Esophagus squamous epithelium (tissue), 5 donors: ENCODE data around the gene PKP4. TPM values are rescaled to one million over a fixed set of nuclear protein-coding genes. Genes with fewer than 3 reads are reported as not detected.

ENCODE experiments used
- DNase-seq: peaks from one replicate; lab custom pipeline; 2025; lab: John Stamatoyannopoulos, UW
- H3K27ac ChIP-seq, 4 donors: fragments of 200-600 bp; sonication (generic); one replicate each; pipeline ENCODE4 v1.5.1; 2016 to 2019; ENCODE audit warnings: mild to moderate bottlenecking in 1 of 4
- H3K27me3 ChIP-seq, 4 donors: fragments of 200-600 bp; sonication (generic); 1 replicate in 3 of 4; 2 replicates in 1 of 4; pipeline versions ENCODE4 v1.5.1 to v1.6.0; 2017 to 2021; ENCODE audit warnings: antibody characterized with exemption in 1 of 4
- H3K36me3 ChIP-seq, 3 donors: fragments of 200-600 bp; sonication (generic); one replicate each; pipeline ENCODE4 v1.5.1; 2016 to 2019
- H3K4me1 ChIP-seq, 3 donors: fragments of 200-600 bp; sonication (generic); one replicate each; pipeline ENCODE4 v1.5.1; 2017 to 2019
- H3K4me3 ChIP-seq, 4 donors: fragments of 200-600 bp; sonication (generic); 1 replicate in 3 of 4; 2 replicates in 1 of 4; pipeline ENCODE4 v1.5.1; 2016 to 2019; ENCODE audit warnings: mild to moderate bottlenecking in 2 of 4, moderate library complexity in 1 of 4
- H3K9me3 ChIP-seq, 3 donors: fragments of 200-600 bp; sonication (generic); one replicate each; pipeline ENCODE4 v1.5.1; 2016 to 2019
- POLR2A ChIP-seq, 4 donors: fragments of 450-650 bp; IDR thresholded peaks; one replicate each; pipeline ENCODE4 v1.6.1; 2017; ENCODE audit warnings: antibody characterized with exemption in 4 of 4, mild to moderate bottlenecking in 4 of 4, moderate library complexity in 3 of 4
- WGBS, 2 donors: methylation state at CpG; one replicate each; pipeline ENCODE4 v1.1.5; 2018; 5-methylcytosine and 5-hydroxymethylcytosine counted together
- intact Hi-C: fragments of 100-400 bp; cut with DNase I; formaldehyde crosslinking; loops from one replicate; pipeline ENCODE4 v1.15.0; 2022
- total RNA-seq, 4 donors: library from RNA; depleted of rRNA; stranded (reverse); fragments of >200 nt; gene quantifications; one replicate each; pipeline ENCODE4 v1.1.0, GENCODE V29; 2016
- TF ChIP-seq, protein P1 (sequence below), 6 experiments: fragments of 450-650 bp in 4 of 6; fragments of 200-600 bp in 2 of 6; sonication (generic) in 2 of 6; IDR thresholded peaks; one replicate each; pipeline ENCODE4 v1.5.1; 2016 to 2019; ENCODE audit warnings: antibody characterized with exemption in 6 of 6, mild to moderate bottlenecking in 4 of 6, moderate library complexity in 4 of 6
- donor health status: DM: yes; HTN: yes; CAD: no.

PKP4 gene
- total RNA-seq, 4 donors from 2014 or later: 36.3 to 77.1 (median 46.6) TPM

DNA sequence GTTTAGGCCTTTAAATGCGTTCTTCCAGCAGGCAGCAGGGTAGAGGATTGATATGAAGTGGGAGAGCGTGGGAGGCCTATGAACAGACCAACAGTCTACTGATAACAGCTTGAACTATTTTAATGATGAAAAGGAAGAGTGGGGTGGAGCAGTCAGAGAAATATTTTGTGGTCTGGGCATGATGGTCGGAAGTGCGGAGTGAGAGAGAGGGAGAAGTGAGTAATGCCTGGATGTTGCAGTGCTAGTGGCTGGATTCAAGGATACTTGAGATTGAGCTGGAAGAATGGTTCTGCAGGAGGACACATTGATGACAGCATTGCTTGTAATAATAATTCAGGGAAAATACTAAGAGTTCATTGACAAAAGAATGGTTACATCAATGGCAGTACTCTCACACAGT is 187.4 kb downstream of the PKP4 start:
- 73 to 82% methylated on average over 4 of the region's 4 CpGs for WGBS, 2 donors
- no peaks in the 10 kb centered on the region for H3K27me3 ChIP-seq
- no peaks in the 10 kb centered on the region for H3K4me1 ChIP-seq
- no peak for DNase-seq
- intact Hi-C loops: no loop called here
- no peak overlapping the region for H3K27ac ChIP-seq
- peaks cover 0 to 50% (median 0%) of the 10 kb centered on the region in 3 donors for H3K36me3 ChIP-seq
- no peak for TF ChIP-seq POLR2A (IDR thresholded peaks at IDR 0.05)
- TF ChIP-seq, protein P1, sequence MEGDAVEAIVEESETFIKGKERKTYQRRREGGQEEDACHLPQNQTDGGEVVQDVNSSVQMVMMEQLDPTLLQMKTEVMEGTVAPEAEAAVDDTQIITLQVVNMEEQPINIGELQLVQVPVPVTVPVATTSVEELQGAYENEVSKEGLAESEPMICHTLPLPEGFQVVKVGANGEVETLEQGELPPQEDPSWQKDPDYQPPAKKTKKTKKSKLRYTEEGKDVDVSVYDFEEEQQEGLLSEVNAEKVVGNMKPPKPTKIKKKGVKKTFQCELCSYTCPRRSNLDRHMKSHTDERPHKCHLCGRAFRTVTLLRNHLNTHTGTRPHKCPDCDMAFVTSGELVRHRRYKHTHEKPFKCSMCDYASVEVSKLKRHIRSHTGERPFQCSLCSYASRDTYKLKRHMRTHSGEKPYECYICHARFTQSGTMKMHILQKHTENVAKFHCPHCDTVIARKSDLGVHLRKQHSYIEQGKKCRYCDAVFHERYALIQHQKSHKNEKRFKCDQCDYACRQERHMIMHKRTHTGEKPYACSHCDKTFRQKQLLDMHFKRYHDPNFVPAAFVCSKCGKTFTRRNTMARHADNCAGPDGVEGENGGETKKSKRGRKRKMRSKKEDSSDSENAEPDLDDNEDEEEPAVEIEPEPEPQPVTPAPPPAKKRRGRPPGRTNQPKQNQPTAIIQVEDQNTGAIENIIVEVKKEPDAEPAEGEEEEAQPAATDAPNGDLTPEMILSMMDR (IDR thresholded peaks at IDR 0.05): no peak
- H3K9me3 ChIP-seq: no peaks in the 10 kb centered on the region
- H3K4me3 ChIP-seq: no peak overlapping the region

DNA sequence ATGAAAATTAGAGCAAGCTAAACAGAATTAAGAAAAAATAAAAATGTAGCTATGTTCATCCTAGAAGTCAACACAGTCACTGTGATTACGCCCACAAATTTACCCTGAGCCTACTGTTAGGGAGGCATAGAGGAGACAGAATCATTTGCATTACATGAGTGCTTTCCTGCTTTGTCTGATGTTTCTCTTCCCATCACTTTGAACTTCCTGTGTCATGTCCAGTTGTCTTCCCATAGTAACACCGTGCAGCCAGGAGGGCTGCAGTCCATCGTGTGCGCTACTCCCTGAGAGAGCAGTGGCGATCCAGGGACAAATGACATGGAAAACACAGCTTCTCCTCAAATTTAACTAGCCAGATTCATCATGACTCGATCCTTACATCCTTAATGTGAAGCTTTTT is 188.5 kb downstream of the PKP4 start:
- Histone ChIP-seq H3K27me3 (no peaks in the 10 kb centered on the region), H3K36me3 (peaks cover 0 to 44% (median 0%) of the 10 kb centered on the region in 3 donors), H3K4me3 (no peak overlapping the region), H3K9me3 (no peaks in the 10 kb centered on the region), H3K27ac (no peak overlapping the region), H3K4me1 (peaks cover 0 to 7% (median 0%) of the 10 kb centered on the region in 3 donors)
- DNase-seq: no peak
- 92 to 96% methylated on average over 6 of the region's 6 CpGs for WGBS, 2 donors
- intact Hi-C loops: no loop called here
- TF ChIP-seq POLR2A (IDR thresholded peaks at IDR 0.05): no peak
- TF ChIP-seq, protein P1 (IDR thresholded peaks at IDR 0.05): no peak

DNA sequence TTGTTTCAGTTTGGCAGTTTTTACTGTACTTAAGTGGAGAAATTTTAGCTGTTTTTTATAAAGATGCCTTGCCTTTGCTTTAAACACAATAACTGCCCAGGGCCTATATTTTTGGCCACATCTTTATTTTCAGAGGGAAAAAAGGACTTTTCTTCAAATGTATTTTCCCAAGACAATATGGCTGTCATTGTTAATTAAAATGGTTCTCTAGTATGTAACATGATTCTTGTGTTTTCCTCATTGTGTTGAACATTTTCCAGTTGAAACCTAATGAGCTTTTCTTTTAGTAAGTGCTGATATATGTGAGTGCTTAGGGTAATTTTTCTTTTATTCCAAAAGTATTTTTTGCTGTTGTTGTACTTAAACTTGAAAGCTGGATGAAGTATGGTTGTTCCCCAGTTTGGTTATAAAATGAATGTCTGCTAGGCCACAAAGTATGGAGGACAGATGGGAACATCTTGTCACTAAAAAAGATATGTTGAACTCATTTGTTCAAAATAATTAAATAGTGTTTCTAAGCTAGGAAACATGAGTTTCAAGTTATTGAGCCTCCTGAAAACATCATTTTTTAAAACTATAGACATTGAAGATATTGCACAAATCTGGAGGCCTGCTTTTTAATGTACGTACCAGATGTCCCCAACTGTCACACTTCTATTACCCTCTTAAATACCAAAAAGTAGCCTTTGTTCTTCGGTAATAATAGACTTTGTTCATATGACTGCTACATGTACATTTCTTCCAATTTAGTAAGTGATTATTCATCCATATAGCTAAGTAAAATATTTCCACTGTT is 190.9 kb downstream of the PKP4 start:
- intact Hi-C loops: no loop called here
- no peak overlapping the region for H3K4me3 ChIP-seq
- DNase-seq: no peak
- no peaks in the 10 kb centered on the region for H3K9me3 ChIP-seq
- H3K4me1 ChIP-seq: peaks cover 0 to 22% (median 0%) of the 10 kb centered on the region in 3 donors
- H3K36me3 ChIP-seq: peaks cover 0 to 41% (median 0%) of the 10 kb centered on the region in 3 donors
- H3K27me3 ChIP-seq: no peaks in the 10 kb centered on the region
- WGBS, 2 donors: 92 to 98% methylated on average over 2 of the region's 2 CpGs
- no peak for TF ChIP-seq POLR2A (IDR thresholded peaks at IDR 0.05)
- TF ChIP-seq, protein P1 (IDR thresholded peaks at IDR 0.05): no peak
- no peak overlapping the region for H3K27ac ChIP-seq

DNA sequence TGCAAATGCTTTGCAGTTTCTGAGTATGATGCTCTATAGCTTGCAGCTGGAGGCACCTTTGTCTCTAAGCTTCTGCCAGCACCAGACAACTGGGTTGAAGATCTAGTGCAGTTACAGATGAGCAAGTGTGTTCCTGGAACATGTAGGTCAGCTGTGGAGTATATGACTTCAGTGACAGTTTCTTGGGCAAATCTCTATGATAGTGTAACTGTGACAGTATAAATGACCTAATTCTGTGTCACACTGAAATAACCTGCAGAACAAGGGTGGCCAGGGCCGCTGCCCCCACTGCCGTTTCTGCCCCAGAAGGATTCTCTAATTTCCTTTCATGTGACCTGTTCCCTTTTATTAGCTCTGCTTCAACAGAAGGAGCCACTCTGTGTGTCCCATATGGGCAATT is 193.1 kb downstream of the PKP4 start:
- H3K4me3 ChIP-seq: no peak overlapping the region
- H3K9me3 ChIP-seq: no peaks in the 10 kb centered on the region
- TF ChIP-seq, protein P1 (IDR thresholded peaks at IDR 0.05): no peak
- TF ChIP-seq POLR2A (IDR thresholded peaks at IDR 0.05): no peak
- intact Hi-C loops: no loop called here
- no peaks in the 10 kb centered on the region for H3K27me3 ChIP-seq
- WGBS, 2 donors: 62 to 65% methylated on average over 2 of the region's 2 CpGs
- H3K36me3 ChIP-seq: peaks cover 0 to 30% (median 0%) of the 10 kb centered on the region in 3 donors
- peaks cover 0 to 22% (median 0%) of the 10 kb centered on the region in 3 donors for H3K4me1 ChIP-seq
- peak overlapping the region in 3 of 4 donors; percentile 27 to 77 (median 64) for H3K27ac ChIP-seq
- DNase-seq: no peak

DNA sequence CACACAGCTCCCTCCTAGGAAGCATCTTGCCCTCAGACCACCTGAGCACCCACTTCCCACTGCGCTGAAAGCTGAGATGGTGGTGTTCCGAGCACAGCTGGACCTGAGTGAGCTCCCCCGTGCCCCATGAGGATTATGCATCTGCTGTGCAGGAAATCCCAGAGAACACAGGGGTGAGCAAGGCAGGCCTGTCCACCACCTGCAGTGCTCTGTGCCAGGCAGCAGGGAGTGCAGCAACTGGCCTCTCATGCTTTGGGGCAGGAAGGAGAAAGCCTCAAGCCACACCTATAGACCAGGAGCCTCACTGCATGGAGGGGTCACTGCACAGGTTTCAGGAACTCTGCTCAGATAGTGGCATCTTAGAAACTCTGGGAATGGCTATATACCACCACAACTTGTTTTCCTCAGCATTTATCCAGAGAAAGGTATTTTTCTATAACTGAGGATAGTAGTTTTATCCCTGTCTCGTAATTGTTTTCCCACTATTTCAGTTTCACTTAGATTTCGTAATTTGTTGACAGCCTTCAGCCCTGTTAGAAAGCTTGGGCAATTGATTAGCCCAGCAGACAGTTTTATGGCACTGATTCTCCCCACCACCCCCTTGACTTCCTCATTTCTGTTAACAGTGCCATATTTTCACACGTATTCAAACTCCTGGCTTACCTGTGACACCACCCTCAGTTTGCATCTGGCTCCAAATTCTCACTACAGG is 194.1 kb downstream of the PKP4 start:
- H3K9me3 ChIP-seq: no peaks in the 10 kb centered on the region
- intact Hi-C loops: no loop called here
- DNase-seq: no peak
- H3K27me3 ChIP-seq: no peaks in the 10 kb centered on the region
- no peak for TF ChIP-seq POLR2A (IDR thresholded peaks at IDR 0.05)
- TF ChIP-seq, protein P1 (IDR thresholded peaks at IDR 0.05): peak in 1 of 6 experiments; percentile 26
- no peak overlapping the region for H3K4me3 ChIP-seq
- peaks cover 0 to 30% (median 0%) of the 10 kb centered on the region in 3 donors for H3K36me3 ChIP-seq
- peaks cover 0 to 22% (median 0%) of the 10 kb centered on the region in 3 donors for H3K4me1 ChIP-seq
- 82 to 90% methylated on average over 3 to 6 of the region's 6 CpGs for WGBS, 2 donors
- H3K27ac ChIP-seq: peak overlapping the region; percentile 12 to 77 (median 46)
